HPDE6-E6E7 (cell line): ENCODE results near the gene SEMA5A.

Experiments used
- DNase-seq: peaks from one replicate; pipeline ENCODE4 v3.0.0; 2011; ENCODE audit warnings: missing footprints; ENCODE audit errors: extremely low spot score

SEMA5A gene

DNA sequence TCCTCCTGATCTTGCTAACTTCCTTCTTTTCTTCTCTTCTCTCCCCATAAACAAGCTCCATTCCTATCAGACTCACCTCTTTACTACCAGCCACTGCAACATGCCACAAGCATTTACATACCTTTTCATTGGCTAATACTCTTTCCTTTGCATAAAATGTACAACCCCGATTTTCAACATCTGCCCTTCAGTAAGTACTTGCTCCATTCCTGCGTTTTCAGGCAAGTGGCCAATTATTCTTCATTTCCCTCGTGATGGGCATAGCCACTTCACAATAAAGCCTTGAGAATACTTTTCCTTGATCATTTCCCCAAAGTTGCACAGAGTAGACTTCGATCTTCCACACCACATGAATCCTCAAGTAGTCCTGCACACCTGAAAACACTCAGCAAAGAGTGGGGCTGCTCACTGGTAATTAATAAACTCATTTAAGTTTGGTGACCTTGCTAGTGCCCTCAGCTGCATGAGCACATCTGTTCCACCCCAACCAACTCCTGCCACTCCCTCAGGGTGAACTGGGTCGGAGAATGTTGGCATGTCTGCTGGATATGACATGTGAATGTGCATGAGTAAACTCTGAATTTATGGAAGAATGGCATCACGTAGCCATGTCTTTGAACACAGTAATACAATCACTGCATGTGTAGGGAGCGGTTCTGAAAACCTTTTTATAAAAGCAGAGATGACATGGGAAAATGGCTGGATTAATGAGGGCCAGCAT, 535.8 kb downstream of the SEMA5A start:
- DNase-seq = no peak

DNA sequence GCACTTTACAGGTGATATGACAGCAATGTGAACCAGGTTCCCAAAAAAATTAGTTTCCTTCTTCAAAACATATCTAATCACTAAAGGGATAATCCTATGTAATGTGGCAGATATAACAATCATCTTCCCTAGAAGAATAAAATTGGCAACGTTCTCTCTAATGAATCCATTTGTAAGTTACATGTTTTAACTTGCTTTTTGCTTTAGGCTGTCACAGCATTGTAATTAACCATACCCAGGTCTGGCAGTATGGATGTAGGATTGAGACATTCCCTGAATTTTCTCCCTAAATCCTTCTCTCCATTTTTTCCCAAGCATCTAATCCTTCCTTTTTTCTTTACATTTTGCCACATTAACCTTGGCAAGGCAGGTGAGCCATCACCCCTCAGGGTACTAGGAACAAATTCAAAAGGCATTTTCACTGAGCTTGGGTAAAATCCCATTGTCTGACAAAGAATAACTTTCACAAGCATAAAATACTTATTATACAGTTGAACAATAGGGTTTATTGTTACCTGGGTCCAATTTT, 548.3 kb downstream of the SEMA5A start:
- DNase-seq = no peak

DNA sequence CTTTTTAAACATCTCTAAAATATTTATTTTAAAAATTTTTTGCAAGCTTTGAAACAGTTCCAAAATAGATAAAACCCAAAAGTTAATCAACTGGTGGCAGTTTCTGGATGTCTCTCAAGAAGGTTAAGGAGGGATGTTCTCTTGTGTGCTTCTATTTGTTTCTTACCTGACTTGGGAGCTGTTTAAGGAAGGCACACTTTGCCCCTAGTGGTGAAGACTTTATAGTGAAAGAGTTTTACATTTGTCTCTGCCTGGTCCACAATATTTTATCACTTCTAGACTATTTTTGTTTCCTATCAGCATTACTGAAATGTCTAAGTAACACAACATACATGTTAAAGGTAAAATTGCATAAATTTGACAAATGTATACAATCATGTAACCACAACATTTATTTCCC, 552.8 kb downstream of the SEMA5A start:
- no peak for DNase-seq
